ENCODE results near the gene ACTL10.
"Not testable (repeated sequence)": the region's sequence is repeated elsewhere in the genome, so short reads cannot be mapped to it uniquely, and the experiment has no call there.

ACTL10 gene

GRCh38 chr20:33693289-33693688 lies 26.5 kb downstream of the ACTL10 start:
- no peak for TF ChIP-seq CTCF (IDR thresholded peaks at IDR 0.05; ENCODE audit: low read depth, low read length, missing control alignments)
- DNase-seq: no peak
- H3K36me3 ChIP-seq (replicated peaks): no peaks in the 10 kb centered on the region
- in situ Hi-C loops (cut with HindIII; ENCODE audit: low pct_ligation_motif_present, low sequenced_read_pairs): no loop called here
- no peak overlapping the region for H3K27ac ChIP-seq
- no peaks in the 10 kb centered on the region for H3K27me3 ChIP-seq (replicated peaks)
- H3K4me3 ChIP-seq (ENCODE audit: low read depth, low read length): no peak overlapping the region

- DNase-seq: no peak
- in situ Hi-C loops (cut with HindIII; ENCODE audit: low pct_ligation_motif_present, low sequenced_read_pairs): no loop called here
- TF ChIP-seq CTCF (IDR thresholded peaks at IDR 0.05; ENCODE audit: low read depth, low read length, missing control alignments): no peak
- H3K4me3 ChIP-seq (ENCODE audit: low read depth, low read length): no peak overlapping the region
- no peaks in the 10 kb centered on the region for H3K36me3 ChIP-seq (replicated peaks)
- no peaks in the 10 kb centered on the region for H3K27me3 ChIP-seq (replicated peaks)
- H3K27ac ChIP-seq: no peak overlapping the region
Measured at GRCh38 chr20:33693741-33694638, 27.2 kb downstream of the ACTL10 start.

GRCh38 chr20:33694639-33695012 lies 27.9 kb downstream of the ACTL10 start:
- DNase-seq: no peak

GRCh38 chr20:33696448-33696847 lies 29.7 kb downstream of the ACTL10 start:
- H3K27me3 ChIP-seq (replicated peaks): no peaks in the 10 kb centered on the region
- no peak overlapping the region for H3K4me3 ChIP-seq (ENCODE audit: low read depth, low read length)
- DNase-seq: no peak
- no peak overlapping the region for H3K27ac ChIP-seq
- TF ChIP-seq CTCF (IDR thresholded peaks at IDR 0.05; ENCODE audit: low read depth, low read length, missing control alignments): no peak
- in situ Hi-C loops (cut with HindIII; ENCODE audit: low pct_ligation_motif_present, low sequenced_read_pairs): no loop called here
- no peaks in the 10 kb centered on the region for H3K36me3 ChIP-seq (replicated peaks)

More at GRCh38 chr20:33694639-33695012, 27.9 kb downstream of the ACTL10 start:
- Histone ChIP-seq H3K27me3 (replicated peaks) (no peaks in the 10 kb centered on the region), H3K36me3 (replicated peaks) (no peaks in the 10 kb centered on the region), H3K4me3 (ENCODE audit: low read depth, low read length) (no peak overlapping the region), H3K27ac (no peak overlapping the region)
- in situ Hi-C loops (cut with HindIII; ENCODE audit: low pct_ligation_motif_present, low sequenced_read_pairs): no loop called here
- TF ChIP-seq CTCF (IDR thresholded peaks at IDR 0.05; ENCODE audit: low read depth, low read length, missing control alignments): no peak

- Histone ChIP-seq H3K27me3 (replicated peaks) (no peaks in the 10 kb centered on the region), H3K27ac (no peak overlapping the region), H3K4me3 (ENCODE audit: low read depth, low read length) (no peak overlapping the region), H3K36me3 (replicated peaks) (no peaks in the 10 kb centered on the region)
- DNase-seq: no peak
- no peak for TF ChIP-seq CTCF (IDR thresholded peaks at IDR 0.05; ENCODE audit: low read depth, low read length, missing control alignments)
- in situ Hi-C loops (cut with HindIII; ENCODE audit: low pct_ligation_motif_present, low sequenced_read_pairs): no loop called here
Measured at GRCh38 chr20:33697129-33697528, 30.4 kb downstream of the ACTL10 start.

- DNase-seq; H3K4me3 ChIP-seq (ENCODE audit: low read depth, low read length); H3K27ac ChIP-seq; H3K27me3 ChIP-seq (replicated peaks); H3K36me3 ChIP-seq (replicated peaks); in situ Hi-C loops (cut with HindIII; ENCODE audit: low pct_ligation_motif_present, low sequenced_read_pairs): not testable (repeated sequence)
Measured at GRCh38 chr20:33698966-33699365, 32.2 kb downstream of the ACTL10 start.

- DNase-seq; in situ Hi-C loops (cut with HindIII; ENCODE audit: low pct_ligation_motif_present, low sequenced_read_pairs); H3K27ac ChIP-seq; H3K27me3 ChIP-seq (replicated peaks); H3K4me3 ChIP-seq (ENCODE audit: low read depth, low read length); H3K36me3 ChIP-seq (replicated peaks): not testable (repeated sequence)
Measured at GRCh38 chr20:33700696-33701441, 34.1 kb downstream of the ACTL10 start.
